GM23248 (cell line): ENCODE data around the gene FSTL1.
"Not testable (repeated sequence)": the region's sequence is repeated elsewhere in the genome, so short reads cannot be mapped to it uniquely, and the experiment has no call there.

Experiments used
- EZH2 ChIP-seq: fragments of 200-600 bp; sonication (generic); IDR thresholded peaks from 2 replicates; pipeline ENCODE4 v1.6.1; 2018; ENCODE audit warnings: antibody characterized with exemption, mild to moderate bottlenecking; ENCODE audit not compliant: insufficient read depth, poor library complexity, severe bottlenecking
- EZH2phosphoT487 ChIP-seq: fragments of 200-600 bp; sonication (generic); IDR thresholded peaks from 2 replicates; pipeline ENCODE4 v1.6.1; 2018; ENCODE audit warnings: antibody characterized with exemption, moderate library complexity, mild to moderate bottlenecking, low read depth; ENCODE audit not compliant: insufficient read depth

- not testable (repeated sequence) for TF ChIP-seq EZH2phosphoT487, EZH2
Measured at GRCh38 chr3:120377948-120378347, 72.8 kb downstream of the FSTL1 start.
